ENCODE results near the gene HSPB8.

HSPB8 gene, protein sequence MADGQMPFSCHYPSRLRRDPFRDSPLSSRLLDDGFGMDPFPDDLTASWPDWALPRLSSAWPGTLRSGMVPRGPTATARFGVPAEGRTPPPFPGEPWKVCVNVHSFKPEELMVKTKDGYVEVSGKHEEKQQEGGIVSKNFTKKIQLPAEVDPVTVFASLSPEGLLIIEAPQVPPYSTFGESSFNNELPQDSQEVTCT

DNA sequence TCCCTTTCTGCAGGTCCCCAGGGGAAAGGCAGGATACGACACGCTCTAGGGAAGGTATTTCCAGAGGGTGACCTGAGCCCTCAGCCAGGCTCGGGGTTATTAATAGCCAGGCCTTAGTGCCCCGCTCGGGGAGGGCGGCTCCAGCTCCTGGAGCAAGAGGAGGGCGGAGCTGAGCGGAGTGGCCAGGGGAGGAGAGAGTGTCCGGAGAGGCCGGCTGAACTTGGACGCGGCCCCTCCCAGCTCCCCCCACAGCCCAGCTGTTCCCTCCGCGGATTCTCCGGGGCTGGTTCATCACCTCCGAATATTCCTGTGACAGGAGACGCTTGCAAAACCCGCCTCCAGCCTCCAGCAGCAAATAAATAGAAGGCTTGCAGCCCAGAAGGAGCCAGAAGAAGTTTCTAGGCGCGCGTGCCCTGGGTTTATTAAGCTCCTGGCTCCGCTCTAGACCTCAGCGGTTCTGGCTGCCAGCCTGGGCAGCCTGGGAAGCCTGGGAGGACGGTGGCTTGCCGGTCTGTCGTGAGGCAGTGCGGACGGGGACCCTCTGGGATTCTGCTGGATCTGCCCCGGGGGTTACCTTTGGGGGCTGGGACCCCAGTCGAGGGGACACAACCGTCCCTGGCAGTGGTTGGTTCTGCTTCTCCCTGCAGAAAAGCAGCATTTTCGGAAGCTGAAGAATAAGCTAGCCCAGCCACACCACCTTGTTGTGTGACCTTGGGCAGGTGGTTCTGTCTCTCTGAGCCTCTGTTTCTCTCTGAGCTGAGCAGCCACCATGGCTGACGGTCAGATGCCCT is at the start of gene HSPB8:
Gene HSPB8 (plus strand): TSS at position 388 of the 791 bp plus-strand sequence. CDS start 382 bp downstream, at position 770.
- DNase-seq (ENCODE audit: low read depth) = no peak

DNA sequence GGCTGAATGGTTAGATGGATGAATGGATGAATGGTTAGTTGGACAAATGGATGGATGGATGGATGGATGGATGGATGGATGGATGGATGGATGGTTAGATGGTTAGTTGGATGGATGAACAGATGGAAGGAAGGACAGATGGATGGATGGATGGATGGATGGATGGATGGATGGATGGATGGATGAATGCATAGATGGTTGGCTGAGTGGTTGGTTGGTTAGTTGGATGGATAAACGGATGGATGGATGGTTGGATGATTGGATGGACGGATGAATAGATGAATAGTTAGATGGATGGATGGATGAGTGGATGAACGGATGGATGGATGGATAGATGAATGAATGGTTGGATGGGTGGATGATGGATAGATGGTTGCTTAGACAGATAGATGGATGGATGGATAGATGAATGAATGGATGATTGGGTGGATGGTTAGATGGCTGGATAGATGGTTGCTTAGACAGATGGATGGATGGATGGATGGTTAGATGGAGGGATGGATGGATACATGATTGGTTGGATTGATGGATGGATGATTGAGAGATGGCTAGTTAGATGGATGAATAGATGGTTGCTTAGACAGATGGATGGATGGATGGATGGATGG is 48.8 kb upstream of the HSPB8 start:
- DNase-seq (ENCODE audit: low read depth) = no peak

DNA sequence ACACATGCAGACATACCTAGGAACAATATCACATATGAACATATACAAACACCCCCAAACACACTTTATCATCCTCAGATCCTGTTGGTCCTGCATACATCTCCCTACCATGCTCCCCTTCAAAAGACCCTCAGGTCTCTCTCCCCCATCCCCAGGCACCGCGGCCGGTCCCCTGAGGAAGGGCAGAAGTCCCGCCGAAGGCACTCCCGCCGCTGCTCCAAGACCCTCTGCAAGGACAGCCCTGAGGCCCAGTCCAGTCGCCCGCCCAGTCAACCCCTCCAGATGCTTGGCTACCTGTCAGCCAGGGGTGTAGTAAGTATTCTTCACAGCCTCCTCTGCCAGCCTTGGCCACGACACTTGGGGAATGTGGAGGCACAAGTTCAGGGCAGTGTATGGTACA is 48.2 kb upstream of the HSPB8 start:
- DNase-seq (ENCODE audit: low read depth) = no peak

- DNase-seq (ENCODE audit: low read depth) = no peak
These were observed 44.3 kb upstream of the HSPB8 start for GRCh38 chr12:119134284-119135072.

- DNase-seq (ENCODE audit: low read depth) = no peak
These were observed 41.8 kb upstream of the HSPB8 start for GRCh38 chr12:119136811-119137410.

DNA sequence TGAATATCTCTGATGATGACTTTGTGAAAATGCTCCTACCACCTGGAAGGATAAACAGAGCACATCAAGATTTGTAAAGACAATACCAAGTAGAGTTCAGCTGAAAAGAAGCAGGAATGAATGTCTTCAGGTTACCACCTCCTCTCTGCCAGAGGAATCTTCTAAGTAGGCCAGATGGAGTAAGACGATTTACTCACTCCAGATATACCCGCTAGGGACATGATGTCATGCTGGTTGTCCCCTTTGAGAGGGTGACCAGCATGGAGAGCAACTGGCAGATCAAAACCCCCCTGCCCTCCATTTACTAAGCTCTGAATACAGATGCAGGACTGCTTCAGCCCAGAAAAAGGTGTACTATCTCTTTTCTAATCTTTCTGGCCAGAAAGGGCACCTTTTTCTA is 39.3 kb upstream of the HSPB8 start:
- no peak for DNase-seq (ENCODE audit: low read depth)

DNA sequence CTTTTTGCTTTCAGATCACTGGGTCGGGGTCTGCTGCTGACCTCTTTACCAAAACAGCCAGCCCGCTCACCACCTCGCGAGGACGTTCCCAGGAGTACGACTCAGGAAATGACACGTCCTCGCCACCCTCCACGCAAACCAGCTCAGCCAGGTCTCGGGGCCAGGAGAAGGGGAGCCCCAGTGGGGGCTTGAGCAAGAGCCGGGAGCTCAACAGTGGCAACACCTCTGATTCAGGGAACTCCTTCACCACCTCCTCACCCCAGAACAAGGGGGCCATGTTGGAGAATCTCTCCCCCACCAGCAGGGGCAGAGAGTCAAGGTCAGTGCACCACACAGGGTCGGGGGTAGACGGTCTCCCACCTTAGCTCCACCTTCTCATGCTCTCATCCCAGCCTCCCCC is 33.4 kb upstream of the HSPB8 start:
- DNase-seq (ENCODE audit: low read depth) = no peak

GRCh38 chr12:119147847-119148448 is 30.8 kb upstream of the HSPB8 start:
- no peak for DNase-seq (ENCODE audit: low read depth)

GRCh38 chr12:119149270-119149669 is 29.5 kb upstream of the HSPB8 start:
- no peak for DNase-seq (ENCODE audit: low read depth)

DNA sequence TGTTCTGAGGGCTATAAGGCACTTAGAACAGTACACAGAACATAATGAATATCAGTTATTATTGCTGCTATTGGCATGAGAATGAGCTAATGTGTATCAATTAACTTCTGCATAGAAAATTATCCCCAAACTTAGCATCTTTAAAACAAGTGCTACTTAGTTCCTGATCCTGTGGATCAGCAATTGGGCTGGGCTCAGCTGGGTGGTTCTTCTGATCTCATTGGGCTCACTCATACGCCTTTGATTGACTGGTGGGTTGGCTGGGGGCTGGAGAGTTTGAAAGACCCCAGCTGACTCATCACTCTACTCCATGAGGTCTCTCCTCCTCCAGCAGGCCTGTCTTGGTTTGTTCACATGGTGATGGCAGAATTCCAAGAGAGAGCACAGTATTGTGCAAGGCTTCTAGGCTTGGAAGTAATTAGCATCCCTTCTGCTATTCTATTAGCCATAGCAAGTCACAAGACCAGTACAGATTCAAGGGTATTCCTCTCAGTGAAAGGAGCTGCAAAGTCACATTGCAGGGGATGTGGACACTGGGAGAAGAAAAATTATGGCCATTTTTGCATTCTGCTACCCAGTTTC is 27.2 kb upstream of the HSPB8 start:
- no peak for DNase-seq (ENCODE audit: low read depth)

DNA sequence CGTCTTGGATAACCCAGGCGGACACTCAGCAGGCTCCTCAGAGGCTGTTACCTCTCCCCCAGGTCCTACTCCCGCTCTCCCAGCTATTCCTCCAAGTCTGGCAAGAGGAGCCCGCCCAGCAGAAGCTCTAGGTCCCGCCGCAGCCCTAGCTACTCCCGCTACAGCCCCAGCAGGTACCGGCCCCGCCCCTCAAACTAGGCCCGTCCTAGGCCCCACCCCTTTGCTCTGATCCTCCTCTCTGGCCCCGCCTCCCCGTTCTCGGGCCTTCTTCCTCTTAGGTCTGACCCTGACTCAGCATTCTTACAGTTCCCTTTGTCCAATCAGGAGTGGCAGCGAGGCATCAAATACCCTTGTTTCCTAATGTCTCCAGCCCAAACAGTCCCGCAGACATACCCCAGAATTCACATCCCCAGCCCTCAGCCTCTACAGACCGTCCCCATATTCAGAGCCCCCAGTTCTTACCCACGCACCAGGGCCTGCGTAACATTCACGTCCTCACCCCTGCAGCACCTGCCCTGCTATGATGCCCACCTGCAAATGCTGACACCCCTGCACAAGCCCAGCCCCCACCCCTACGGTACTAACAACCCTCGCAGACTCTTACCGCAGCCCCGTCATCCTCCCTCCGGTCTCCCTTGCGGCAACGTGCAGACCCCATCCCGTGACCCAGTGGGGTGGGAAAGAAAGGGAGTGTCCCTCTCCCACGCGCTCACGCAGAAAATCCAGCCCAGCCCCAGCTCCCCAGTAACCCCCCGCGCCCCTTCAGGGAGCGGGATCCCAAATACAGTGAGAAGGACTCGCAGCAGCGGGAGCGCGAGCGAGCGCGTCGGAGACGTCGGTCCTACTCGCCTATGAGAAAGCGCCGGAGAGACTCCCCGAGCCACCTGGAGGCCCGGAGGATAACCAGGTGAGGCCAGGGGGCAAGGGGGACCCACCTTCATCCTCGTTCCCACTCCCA is 25.0 kb upstream of the HSPB8 start:
- DNase-seq (ENCODE audit: low read depth) = no peak

DNA sequence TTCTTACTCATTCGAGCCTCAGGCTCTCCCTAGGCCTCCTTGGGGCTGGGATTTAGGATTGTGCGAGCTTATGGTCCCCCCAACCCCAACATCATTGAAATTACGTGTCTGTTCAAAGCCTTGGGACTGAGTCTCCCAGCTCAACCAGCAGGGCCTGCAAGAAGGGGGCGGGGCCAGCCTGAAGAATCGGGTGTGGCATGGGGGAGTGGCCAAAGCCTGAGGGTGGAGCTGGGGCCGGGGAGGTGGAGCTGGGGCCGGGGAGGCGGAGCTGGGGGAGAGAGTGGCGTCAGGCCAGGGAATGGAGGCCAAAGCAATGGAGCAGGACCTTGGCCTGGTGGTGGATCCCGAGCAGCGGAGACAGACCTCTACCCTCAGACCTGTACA is 24.3 kb upstream of the HSPB8 start:
- DNase-seq (ENCODE audit: low read depth) = no peak

GRCh38 chr12:119156401-119157044 is 22.2 kb upstream of the HSPB8 start:
- DNase-seq (ENCODE audit: low read depth) = no peak

GRCh38 chr12:119157528-119157927 is 21.2 kb upstream of the HSPB8 start:
- no peak for DNase-seq (ENCODE audit: low read depth)

- DNase-seq (ENCODE audit: low read depth) = no peak
These were observed 20.8 kb upstream of the HSPB8 start for GRCh38 chr12:119157978-119158377.

DNA sequence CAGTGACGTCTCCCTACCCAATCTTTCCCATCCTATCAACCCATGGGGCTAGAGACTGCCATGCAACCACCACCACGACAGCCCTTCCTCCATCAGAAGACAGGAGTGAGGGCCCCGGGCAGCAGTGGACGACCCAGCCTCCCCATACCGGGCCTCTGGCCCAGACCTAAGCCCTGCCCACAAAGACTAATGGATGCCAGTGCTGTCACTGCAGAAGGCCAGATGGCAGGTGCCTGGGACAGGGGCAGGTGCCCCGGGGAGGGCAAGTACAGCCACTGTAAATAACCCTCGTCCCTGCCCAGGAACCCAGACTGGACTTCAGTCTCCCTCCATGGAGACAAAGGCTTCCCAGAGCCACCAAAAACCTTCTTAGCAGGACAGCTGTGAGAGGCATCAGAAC is 20.3 kb upstream of the HSPB8 start:
- no peak for DNase-seq (ENCODE audit: low read depth)

DNA sequence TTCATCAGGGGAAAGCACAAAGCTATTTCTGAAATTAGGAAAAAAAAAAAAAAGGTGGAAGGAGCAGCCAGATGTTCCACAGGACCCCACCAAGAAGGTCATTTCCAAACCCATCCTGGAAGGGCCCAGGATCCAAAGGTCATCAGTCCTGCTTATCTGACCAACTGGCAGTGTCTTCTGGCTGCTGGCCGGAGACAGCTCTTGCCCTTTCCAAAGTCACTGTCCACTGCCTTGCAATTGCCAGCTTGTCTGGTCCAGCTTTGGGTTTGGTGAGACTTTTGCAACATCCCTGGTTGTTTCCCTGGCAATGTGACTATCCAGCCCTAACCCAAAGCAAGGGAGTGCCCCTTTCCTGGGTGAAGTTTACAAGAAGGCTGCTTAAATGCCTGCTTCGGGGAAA is 18.9 kb upstream of the HSPB8 start:
- DNase-seq (ENCODE audit: low read depth) = no peak

GRCh38 chr12:119167902-119168301 is 10.8 kb upstream of the HSPB8 start:
- no peak for DNase-seq (ENCODE audit: low read depth)

DNA sequence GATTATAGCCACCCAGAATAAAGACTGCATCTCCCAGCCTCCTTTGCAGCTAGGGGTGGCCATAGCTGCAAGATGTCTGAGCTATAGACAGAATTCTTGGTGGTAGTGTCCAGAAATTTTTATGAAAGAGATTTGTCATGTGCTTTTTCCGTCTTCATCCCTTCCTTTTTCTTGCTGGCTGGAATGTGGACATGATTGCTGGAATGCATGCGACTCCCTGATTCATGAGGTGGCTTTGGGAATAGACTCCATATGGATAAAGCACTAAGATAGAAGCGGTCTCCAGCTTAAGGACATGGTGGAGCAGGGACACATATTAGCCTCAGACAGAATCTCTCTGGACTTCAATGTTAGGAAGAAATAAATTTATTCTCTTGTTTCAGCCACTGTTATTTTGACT is 10.0 kb upstream of the HSPB8 start:
- no peak for DNase-seq (ENCODE audit: low read depth)

DNA sequence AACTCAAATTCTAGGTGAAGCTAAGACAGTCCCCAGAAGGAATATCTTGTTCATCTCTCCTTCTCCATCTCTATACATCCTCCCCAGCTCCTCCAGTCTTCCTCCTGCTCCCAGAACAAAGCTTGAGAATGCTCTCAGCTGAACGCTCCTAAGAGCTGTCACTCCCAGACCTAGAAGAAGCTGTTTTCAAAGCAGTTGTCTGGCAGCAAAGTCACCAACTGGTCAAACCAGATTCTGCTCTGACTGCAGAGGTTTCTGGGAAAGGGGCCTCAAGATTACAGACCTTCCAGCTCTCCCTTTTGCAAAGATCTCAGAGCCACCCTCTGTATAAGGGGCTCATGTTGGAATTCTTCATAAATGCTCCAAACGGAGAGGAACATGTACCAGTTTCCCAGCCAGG is 9.6 kb upstream of the HSPB8 start:
- DNase-seq (ENCODE audit: low read depth) = no peak
